ENCODE data around the gene GALNT12.
A peak's percentile ranks its signal among the peaks of the same experiment; 100 is the strongest.

GALNT12 gene

DNA sequence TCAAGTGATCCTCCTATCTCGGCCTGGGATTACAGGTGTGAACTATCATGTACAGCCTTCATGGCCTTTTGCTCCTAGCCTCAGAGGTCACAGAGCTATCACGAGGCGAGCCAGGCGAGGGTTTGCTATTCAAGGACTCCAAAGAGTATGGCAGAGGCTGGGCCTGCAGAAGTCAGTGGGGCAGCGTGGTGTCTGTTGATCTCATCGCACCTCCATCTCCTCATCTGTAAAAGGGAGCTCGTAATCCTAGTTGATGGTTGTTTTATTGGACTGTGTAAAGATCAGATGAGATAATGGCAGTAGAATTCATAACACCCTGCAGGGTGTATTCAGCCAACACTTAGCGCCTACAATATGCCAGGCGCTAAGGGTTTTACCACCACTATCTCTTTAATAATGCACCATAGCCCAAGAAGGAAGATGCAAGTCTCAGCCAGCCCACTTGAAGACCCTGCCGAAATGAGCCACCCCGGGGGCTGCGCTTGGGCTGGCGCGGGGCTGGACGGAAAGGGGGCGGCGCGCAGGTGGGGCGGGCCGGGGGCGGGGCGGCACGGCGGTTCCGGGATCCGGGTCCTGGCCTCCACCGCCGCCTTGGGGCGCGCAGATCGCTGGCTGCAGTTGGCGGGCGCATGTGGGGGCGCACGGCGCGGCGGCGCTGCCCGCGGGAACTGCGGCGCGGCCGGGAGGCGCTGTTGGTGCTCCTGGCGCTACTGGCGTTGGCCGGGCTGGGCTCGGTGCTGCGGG is at the start of gene GALNT12 (continued):
- TF ChIP-seq ZSCAN18 (tag by site-specific recombination; IDR thresholded peaks at IDR 0.05) (no peak), IKZF3 (tag by site-specific recombination; IDR thresholded peaks at IDR 0.05) (no peak), ZNF404 (tag by site-specific recombination; IDR thresholded peaks at IDR 0.05) (no peak), ZNF24 (tag by site-specific recombination; IDR thresholded peaks at IDR 0.05) (0 out of 2 replicates have a peak, but pooled peaks have one; percentile 29), ZNF660 (tag by site-specific recombination; IDR thresholded peaks at IDR 0.05) (no peak; the same call in 1 of the 2 replicates), ZNF626 (tag by site-specific recombination; IDR thresholded peaks at IDR 0.05) (no peak), GLI4 (tag by site-specific recombination; IDR thresholded peaks at IDR 0.05) (no peak), ZNF398 (tag by site-specific recombination; IDR thresholded peaks at IDR 0.05) (no peak), HOXA7 (CRISPR knock-in tag; IDR thresholded peaks at IDR 0.05; ENCODE audit: borderline replicate concordance) (no peak), ZNF223 (tag by site-specific recombination; IDR thresholded peaks at IDR 0.05) (no peak), ZFHX2 (tag by site-specific recombination; conservative IDR thresholded peaks at IDR 0.05) (0 out of 2 replicates have a peak, but pooled peaks have one; percentile 39), SCRT1 (tag by site-specific recombination; IDR thresholded peaks at IDR 0.05; ENCODE audit: borderline replicate concordance) (no peak), ZNF423 (tag by site-specific recombination; IDR thresholded peaks at IDR 0.05) (peak; percentile 51; the same call in 1 of the 2 replicates), ZNF555 (tag by site-specific recombination; conservative IDR thresholded peaks at IDR 0.05) (no peak), ZNF391 (tag by site-specific recombination; IDR thresholded peaks at IDR 0.05; ENCODE audit: borderline replicate concordance, low read depth) (no peak), ZNF514 (tag by site-specific recombination; IDR thresholded peaks at IDR 0.05) (no peak), ZNF654 (tag by site-specific recombination; IDR thresholded peaks at IDR 0.05; ENCODE audit: low read depth) (no peak), ZNF174 (tag by site-specific recombination; IDR thresholded peaks at IDR 0.05) (no peak), ZNF776 (tag by site-specific recombination; IDR thresholded peaks at IDR 0.05; ENCODE audit: borderline replicate concordance) (no peak), KLF16 (tag by site-specific recombination; IDR thresholded peaks at IDR 0.05) (0 out of 2 replicates have a peak, but pooled peaks have one; percentile 21), ZIC2 (tag by site-specific recombination; IDR thresholded peaks at IDR 0.05) (peak; percentile 53), GLIS2 (tag by site-specific recombination; IDR thresholded peaks at IDR 0.05) (no peak), ZNF549 (tag by site-specific recombination; IDR thresholded peaks at IDR 0.05) (no peak), ZFP69B (tag by site-specific recombination; IDR thresholded peaks at IDR 0.05) (no peak)
- TF ChIP-seq, protein P1, sequence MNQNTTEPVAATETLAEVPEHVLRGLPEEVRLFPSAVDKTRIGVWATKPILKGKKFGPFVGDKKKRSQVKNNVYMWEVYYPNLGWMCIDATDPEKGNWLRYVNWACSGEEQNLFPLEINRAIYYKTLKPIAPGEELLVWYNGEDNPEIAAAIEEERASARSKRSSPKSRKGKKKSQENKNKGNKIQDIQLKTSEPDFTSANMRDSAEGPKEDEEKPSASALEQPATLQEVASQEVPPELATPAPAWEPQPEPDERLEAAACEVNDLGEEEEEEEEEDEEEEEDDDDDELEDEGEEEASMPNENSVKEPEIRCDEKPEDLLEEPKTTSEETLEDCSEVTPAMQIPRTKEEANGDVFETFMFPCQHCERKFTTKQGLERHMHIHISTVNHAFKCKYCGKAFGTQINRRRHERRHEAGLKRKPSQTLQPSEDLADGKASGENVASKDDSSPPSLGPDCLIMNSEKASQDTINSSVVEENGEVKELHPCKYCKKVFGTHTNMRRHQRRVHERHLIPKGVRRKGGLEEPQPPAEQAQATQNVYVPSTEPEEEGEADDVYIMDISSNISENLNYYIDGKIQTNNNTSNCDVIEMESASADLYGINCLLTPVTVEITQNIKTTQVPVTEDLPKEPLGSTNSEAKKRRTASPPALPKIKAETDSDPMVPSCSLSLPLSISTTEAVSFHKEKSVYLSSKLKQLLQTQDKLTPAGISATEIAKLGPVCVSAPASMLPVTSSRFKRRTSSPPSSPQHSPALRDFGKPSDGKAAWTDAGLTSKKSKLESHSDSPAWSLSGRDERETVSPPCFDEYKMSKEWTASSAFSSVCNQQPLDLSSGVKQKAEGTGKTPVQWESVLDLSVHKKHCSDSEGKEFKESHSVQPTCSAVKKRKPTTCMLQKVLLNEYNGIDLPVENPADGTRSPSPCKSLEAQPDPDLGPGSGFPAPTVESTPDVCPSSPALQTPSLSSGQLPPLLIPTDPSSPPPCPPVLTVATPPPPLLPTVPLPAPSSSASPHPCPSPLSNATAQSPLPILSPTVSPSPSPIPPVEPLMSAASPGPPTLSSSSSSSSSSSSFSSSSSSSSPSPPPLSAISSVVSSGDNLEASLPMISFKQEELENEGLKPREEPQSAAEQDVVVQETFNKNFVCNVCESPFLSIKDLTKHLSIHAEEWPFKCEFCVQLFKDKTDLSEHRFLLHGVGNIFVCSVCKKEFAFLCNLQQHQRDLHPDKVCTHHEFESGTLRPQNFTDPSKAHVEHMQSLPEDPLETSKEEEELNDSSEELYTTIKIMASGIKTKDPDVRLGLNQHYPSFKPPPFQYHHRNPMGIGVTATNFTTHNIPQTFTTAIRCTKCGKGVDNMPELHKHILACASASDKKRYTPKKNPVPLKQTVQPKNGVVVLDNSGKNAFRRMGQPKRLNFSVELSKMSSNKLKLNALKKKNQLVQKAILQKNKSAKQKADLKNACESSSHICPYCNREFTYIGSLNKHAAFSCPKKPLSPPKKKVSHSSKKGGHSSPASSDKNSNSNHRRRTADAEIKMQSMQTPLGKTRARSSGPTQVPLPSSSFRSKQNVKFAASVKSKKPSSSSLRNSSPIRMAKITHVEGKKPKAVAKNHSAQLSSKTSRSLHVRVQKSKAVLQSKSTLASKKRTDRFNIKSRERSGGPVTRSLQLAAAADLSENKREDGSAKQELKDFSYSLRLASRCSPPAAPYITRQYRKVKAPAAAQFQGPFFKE (tag by site-specific recombination; IDR thresholded peaks at IDR 0.05; ENCODE audit: borderline replicate concordance), result no peak
- TF ChIP-seq, protein P2, sequence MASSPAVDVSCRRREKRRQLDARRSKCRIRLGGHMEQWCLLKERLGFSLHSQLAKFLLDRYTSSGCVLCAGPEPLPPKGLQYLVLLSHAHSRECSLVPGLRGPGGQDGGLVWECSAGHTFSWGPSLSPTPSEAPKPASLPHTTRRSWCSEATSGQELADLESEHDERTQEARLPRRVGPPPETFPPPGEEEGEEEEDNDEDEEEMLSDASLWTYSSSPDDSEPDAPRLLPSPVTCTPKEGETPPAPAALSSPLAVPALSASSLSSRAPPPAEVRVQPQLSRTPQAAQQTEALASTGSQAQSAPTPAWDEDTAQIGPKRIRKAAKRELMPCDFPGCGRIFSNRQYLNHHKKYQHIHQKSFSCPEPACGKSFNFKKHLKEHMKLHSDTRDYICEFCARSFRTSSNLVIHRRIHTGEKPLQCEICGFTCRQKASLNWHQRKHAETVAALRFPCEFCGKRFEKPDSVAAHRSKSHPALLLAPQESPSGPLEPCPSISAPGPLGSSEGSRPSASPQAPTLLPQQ (tag by site-specific recombination; IDR thresholded peaks at IDR 0.05), result no peak; the same call in 1 of the 2 replicates
- TF ChIP-seq, protein P3, sequence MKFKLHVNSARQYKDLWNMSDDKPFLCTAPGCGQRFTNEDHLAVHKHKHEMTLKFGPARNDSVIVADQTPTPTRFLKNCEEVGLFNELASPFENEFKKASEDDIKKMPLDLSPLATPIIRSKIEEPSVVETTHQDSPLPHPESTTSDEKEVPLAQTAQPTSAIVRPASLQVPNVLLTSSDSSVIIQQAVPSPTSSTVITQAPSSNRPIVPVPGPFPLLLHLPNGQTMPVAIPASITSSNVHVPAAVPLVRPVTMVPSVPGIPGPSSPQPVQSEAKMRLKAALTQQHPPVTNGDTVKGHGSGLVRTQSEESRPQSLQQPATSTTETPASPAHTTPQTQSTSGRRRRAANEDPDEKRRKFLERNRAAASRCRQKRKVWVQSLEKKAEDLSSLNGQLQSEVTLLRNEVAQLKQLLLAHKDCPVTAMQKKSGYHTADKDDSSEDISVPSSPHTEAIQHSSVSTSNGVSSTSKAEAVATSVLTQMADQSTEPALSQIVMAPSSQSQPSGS (tag by site-specific recombination; IDR thresholded peaks at IDR 0.05; ENCODE audit: low read depth), result no peak; the same call in 1 of the 2 replicates

All from HEK293 (cell line).